ENCODE measurements around the gene DHRS7C. TPM values are rescaled to one million over a fixed set of nuclear protein-coding genes. Genes with fewer than 3 reads are reported as not detected.

Gene DHRS7C
- total RNA-seq, 1 experiment from 2014 or later: not detected

DNA sequence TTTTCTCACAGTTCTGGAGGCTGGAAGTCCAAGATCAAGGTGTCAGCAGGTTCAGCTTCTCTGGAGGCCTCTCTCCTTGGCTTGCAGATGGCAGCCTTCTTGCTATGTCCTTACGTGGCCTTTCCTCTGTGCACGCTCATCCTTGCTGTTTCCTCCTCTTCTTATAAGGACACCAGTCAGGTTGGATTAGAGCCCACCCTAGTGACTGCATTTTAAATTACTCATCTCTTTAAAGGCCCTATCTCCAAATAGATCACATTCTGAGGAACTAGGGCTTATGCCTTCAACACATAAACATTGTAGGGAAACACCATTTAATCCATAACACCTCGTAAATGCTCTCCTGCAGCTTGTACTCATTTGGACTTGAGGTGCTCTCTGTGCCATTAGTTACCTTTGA is 36.3 kb downstream of the DHRS7C start:
- Mint-ChIP-seq H3K27ac (no peak overlapping the region), H3K4me3 (no peak overlapping the region), H3K27me3 (ENCODE audit: low read depth) (no peaks in the 10 kb centered on the region), H3K4me1 (no peaks in the 10 kb centered on the region), H3K36me3 (no peaks in the 10 kb centered on the region), H3K9me3 (no peaks in the 10 kb centered on the region)
- TF ChIP-seq TEAD1 (CRISPR knock-in tag; IDR thresholded peaks at IDR 0.05) (no peak), ZNF416 (CRISPR knock-in tag; IDR thresholded peaks at IDR 0.05) (no peak)
- TF ChIP-seq, protein P1, sequence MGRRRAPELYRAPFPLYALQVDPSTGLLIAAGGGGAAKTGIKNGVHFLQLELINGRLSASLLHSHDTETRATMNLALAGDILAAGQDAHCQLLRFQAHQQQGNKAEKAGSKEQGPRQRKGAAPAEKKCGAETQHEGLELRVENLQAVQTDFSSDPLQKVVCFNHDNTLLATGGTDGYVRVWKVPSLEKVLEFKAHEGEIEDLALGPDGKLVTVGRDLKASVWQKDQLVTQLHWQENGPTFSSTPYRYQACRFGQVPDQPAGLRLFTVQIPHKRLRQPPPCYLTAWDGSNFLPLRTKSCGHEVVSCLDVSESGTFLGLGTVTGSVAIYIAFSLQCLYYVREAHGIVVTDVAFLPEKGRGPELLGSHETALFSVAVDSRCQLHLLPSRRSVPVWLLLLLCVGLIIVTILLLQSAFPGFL (CRISPR knock-in tag; IDR thresholded peaks at IDR 0.05; ENCODE audit: borderline replicate concordance): no peak
- TF ChIP-seq, protein P2, sequence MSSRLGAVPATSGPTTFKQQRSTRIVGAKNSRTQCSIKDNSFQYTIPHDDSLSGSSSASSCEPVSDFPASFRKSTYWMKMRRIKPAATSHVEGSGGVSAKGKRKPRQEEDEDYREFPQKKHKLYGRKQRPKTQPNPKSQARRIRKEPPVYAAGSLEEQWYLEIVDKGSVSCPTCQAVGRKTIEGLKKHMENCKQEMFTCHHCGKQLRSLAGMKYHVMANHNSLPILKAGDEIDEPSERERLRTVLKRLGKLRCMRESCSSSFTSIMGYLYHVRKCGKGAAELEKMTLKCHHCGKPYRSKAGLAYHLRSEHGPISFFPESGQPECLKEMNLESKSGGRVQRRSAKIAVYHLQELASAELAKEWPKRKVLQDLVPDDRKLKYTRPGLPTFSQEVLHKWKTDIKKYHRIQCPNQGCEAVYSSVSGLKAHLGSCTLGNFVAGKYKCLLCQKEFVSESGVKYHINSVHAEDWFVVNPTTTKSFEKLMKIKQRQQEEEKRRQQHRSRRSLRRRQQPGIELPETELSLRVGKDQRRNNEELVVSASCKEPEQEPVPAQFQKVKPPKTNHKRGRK (CRISPR knock-in tag; IDR thresholded peaks at IDR 0.05; ENCODE audit: borderline replicate concordance): no peak
- ChIA-PET POLR2A (no interaction called here), CTCF (interaction anchor here (1.1 to 4.4 kb wide), 3 partner anchors 11 to 170 kb away, joined by 3 to 17 read pairs (median 5); no protein-coding TSS in a partner anchor)
- ATAC-seq: no peak
- no peak for DNase-seq (ENCODE audit: low spot score)

DNA sequence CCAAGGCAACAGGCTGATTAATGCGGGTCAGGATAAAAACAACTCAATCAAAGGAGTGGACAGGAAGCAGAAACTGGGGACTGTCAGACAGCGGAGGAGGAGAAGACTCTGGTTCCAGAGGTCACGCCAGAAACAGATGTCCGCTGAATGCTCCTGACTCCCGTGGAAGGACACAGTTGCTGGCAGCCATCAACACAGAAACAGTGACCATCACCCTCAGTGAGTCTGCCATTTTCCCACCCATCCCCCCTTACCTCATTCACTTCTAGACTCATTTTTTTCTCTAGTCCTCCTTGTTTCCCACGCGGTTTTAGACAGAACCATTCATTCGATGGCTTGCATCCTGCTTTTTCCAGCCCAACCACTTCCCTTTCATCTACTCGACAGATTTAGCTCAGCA is 40.9 kb downstream of the DHRS7C start:
- Mint-ChIP-seq H3K27ac (no peak overlapping the region), H3K4me1 (no peaks in the 10 kb centered on the region), H3K4me3 (no peak overlapping the region), H3K36me3 (no peaks in the 10 kb centered on the region), H3K9me3 (no peaks in the 10 kb centered on the region), H3K27me3 (ENCODE audit: low read depth) (no peaks in the 10 kb centered on the region)
- TF ChIP-seq ATF1 (CRISPR knock-in tag; IDR thresholded peaks at IDR 0.05) (no peak), ZNF671 (CRISPR knock-in tag; IDR thresholded peaks at IDR 0.05) (no peak), NFATC4 (CRISPR knock-in tag; IDR thresholded peaks at IDR 0.05) (no peak), ZNF396 (CRISPR knock-in tag; IDR thresholded peaks at IDR 0.05; ENCODE audit: borderline replicate concordance) (no peak)
- ATAC-seq (no peak), DNase-seq (ENCODE audit: low spot score) (no peak)
- ChIA-PET POLR2A (no interaction called here), CTCF (interaction anchor here (2.5 kb wide), 1 partner anchor 18 kb away, joined by 12 read pairs; no protein-coding TSS in a partner anchor)

DNA sequence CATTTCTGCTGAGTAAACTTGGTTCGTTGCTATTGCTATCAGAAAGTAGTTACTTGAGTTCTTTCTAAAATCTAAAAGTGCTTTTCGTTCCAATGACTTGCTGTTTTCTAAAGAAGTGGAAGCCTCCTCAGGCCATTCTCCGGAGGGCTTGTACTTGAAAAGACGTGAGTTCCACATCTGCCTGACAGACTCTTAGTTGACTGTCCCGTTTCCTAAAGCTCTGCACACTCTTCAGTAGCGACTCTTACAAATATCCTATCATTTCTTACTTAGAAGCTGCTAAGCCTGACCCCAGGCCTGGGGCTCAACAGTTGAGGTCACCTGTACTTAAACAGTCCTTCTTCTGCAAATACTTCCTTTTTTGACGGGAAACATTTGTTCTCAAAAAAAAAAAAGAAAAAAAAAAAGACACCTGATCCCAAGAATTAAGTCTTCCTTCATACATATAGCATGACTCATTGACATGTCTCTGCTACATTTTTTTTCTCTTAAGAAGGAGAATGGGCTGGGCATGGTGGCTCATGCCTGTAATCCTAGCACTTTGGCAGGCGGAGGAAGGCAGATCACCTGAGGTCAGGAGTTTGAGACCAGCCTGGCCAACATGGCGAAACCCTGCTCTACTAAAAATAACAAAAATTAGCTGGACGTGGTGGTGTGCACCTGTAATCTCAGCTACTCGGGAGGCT is 61.5 kb downstream of the DHRS7C start:
- POLR2A ChIA-PET: no interaction called here
- no peak overlapping the region for H3K27ac Mint-ChIP-seq
- TF ChIP-seq, protein P3, sequence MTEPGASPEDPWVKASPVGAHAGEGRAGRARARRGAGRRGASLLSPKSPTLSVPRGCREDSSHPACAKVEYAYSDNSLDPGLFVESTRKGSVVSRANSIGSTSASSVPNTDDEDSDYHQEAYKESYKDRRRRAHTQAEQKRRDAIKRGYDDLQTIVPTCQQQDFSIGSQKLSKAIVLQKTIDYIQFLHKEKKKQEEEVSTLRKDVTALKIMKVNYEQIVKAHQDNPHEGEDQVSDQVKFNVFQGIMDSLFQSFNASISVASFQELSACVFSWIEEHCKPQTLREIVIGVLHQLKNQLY (CRISPR knock-in tag; IDR thresholded peaks at IDR 0.05): no peak
- no peak for TF ChIP-seq ELF4 (CRISPR knock-in tag; IDR thresholded peaks at IDR 0.05; ENCODE audit: low read depth)
- TF ChIP-seq TCF7 (CRISPR knock-in tag; IDR thresholded peaks at IDR 0.05; ENCODE audit: low read depth): no peak
- no peak for TF ChIP-seq MXD4 (CRISPR knock-in tag; IDR thresholded peaks at IDR 0.05; ENCODE audit: borderline replicate concordance)
- TF ChIP-seq, protein P4, sequence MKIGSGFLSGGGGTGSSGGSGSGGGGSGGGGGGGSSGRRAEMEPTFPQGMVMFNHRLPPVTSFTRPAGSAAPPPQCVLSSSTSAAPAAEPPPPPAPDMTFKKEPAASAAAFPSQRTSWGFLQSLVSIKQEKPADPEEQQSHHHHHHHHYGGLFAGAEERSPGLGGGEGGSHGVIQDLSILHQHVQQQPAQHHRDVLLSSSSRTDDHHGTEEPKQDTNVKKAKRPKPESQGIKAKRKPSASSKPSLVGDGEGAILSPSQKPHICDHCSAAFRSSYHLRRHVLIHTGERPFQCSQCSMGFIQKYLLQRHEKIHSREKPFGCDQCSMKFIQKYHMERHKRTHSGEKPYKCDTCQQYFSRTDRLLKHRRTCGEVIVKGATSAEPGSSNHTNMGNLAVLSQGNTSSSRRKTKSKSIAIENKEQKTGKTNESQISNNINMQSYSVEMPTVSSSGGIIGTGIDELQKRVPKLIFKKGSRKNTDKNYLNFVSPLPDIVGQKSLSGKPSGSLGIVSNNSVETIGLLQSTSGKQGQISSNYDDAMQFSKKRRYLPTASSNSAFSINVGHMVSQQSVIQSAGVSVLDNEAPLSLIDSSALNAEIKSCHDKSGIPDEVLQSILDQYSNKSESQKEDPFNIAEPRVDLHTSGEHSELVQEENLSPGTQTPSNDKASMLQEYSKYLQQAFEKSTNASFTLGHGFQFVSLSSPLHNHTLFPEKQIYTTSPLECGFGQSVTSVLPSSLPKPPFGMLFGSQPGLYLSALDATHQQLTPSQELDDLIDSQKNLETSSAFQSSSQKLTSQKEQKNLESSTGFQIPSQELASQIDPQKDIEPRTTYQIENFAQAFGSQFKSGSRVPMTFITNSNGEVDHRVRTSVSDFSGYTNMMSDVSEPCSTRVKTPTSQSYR (CRISPR knock-in tag; IDR thresholded peaks at IDR 0.05): no peak
- TF ChIP-seq MYBL2 (CRISPR knock-in tag; IDR thresholded peaks at IDR 0.05): no peak
- TF ChIP-seq, protein P5, sequence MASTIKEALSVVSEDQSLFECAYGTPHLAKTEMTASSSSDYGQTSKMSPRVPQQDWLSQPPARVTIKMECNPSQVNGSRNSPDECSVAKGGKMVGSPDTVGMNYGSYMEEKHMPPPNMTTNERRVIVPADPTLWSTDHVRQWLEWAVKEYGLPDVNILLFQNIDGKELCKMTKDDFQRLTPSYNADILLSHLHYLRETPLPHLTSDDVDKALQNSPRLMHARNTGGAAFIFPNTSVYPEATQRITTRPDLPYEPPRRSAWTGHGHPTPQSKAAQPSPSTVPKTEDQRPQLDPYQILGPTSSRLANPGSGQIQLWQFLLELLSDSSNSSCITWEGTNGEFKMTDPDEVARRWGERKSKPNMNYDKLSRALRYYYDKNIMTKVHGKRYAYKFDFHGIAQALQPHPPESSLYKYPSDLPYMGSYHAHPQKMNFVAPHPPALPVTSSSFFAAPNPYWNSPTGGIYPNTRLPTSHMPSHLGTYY (CRISPR knock-in tag; IDR thresholded peaks at IDR 0.05): no peak
- TF ChIP-seq, protein P6, sequence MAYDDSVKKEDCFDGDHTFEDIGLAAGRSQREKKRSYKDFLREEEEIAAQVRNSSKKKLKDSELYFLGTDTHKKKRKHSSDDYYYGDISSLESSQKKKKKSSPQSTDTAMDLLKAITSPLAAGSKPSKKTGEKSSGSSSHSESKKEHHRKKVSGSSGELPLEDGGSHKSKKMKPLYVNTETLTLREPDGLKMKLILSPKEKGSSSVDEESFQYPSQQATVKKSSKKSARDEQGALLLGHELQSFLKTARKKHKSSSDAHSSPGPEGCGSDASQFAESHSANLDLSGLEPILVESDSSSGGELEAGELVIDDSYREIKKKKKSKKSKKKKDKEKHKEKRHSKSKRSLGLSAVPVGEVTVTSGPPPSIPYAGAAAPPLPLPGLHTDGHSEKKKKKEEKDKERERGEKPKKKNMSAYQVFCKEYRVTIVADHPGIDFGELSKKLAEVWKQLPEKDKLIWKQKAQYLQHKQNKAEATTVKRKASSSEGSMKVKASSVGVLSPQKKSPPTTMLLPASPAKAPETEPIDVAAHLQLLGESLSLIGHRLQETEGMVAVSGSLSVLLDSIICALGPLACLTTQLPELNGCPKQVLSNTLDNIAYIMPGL (CRISPR knock-in tag; IDR thresholded peaks at IDR 0.05): no peak
- TF ChIP-seq, protein P7, sequence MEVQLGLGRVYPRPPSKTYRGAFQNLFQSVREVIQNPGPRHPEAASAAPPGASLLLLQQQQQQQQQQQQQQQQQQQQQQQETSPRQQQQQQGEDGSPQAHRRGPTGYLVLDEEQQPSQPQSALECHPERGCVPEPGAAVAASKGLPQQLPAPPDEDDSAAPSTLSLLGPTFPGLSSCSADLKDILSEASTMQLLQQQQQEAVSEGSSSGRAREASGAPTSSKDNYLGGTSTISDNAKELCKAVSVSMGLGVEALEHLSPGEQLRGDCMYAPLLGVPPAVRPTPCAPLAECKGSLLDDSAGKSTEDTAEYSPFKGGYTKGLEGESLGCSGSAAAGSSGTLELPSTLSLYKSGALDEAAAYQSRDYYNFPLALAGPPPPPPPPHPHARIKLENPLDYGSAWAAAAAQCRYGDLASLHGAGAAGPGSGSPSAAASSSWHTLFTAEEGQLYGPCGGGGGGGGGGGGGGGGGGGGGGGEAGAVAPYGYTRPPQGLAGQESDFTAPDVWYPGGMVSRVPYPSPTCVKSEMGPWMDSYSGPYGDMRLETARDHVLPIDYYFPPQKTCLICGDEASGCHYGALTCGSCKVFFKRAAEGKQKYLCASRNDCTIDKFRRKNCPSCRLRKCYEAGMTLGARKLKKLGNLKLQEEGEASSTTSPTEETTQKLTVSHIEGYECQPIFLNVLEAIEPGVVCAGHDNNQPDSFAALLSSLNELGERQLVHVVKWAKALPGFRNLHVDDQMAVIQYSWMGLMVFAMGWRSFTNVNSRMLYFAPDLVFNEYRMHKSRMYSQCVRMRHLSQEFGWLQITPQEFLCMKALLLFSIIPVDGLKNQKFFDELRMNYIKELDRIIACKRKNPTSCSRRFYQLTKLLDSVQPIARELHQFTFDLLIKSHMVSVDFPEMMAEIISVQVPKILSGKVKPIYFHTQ (CRISPR knock-in tag; IDR thresholded peaks at IDR 0.05): no peak
- no peak for TF ChIP-seq SMAD4 (CRISPR knock-in tag; IDR thresholded peaks at IDR 0.05)

More for the DNA sequence above, 61.5 kb downstream of the DHRS7C start:
- CTCF ChIA-PET: interaction anchor here (0.9 kb wide), 1 partner anchor 39 kb away, joined by 3 read pairs; no protein-coding TSS in a partner anchor
- Mint-ChIP-seq H3K36me3 (peaks cover 18% of the 10 kb centered on the region), H3K27me3 (ENCODE audit: low read depth) (peaks cover 5% of the 10 kb centered on the region; the same call in 1 of the 2 replicates), H3K4me1 (no peaks in the 10 kb centered on the region), H3K9me3 (peaks cover 33% of the 10 kb centered on the region), H3K4me3 (no peak overlapping the region)
- no peak for DNase-seq (ENCODE audit: low spot score)
- no peak for ATAC-seq

Measured in WTC11 (cell line).